Type B pancreatic cell (in vitro differentiated cells): ENCODE results near the gene SPTBN4. TPM values are rescaled to one million over a fixed set of nuclear protein-coding genes. Genes with fewer than 3 reads are reported as not detected.
A peak's percentile ranks its signal among the peaks of the same experiment; 100 is the strongest.

Experiments used
- DNase-seq: peaks from one replicate; pipeline ENCODE4 v3.0.0; 2021; ENCODE audit warnings: mixed read lengths; ENCODE audit not compliant: unreplicated experiment; ENCODE audit errors: extremely low spot score
- H3K27ac Mint-ChIP-seq: 2 replicates; pipeline ENCODE4 v1.8.0; 2021; ENCODE audit warnings: mild to moderate bottlenecking, mixed read lengths
- H3K27me3 Mint-ChIP-seq: 2 replicates; pipeline ENCODE4 v1.8.0; 2021; ENCODE audit warnings: mixed read lengths
- H3K36me3 Mint-ChIP-seq: 2 replicates; pipeline ENCODE4 v1.8.0; 2021; ENCODE audit warnings: mixed read lengths
- H3K4me1 Mint-ChIP-seq: one replicate; pipeline ENCODE4 v1.8.0; 2021; ENCODE audit warnings: mixed read lengths; ENCODE audit not compliant: unreplicated experiment
- H3K4me3 Mint-ChIP-seq: 2 replicates; pipeline ENCODE4 v1.8.0; 2021; ENCODE audit warnings: mild to moderate bottlenecking, mixed read lengths
- H3K9me3 Mint-ChIP-seq: 2 replicates; pipeline ENCODE4 v1.8.0; 2021; ENCODE audit warnings: mixed read lengths
- CTCF ChIP-seq: fragments of 200-600 bp; sonication (generic); conservative IDR thresholded peaks from 2 replicates; pipeline ENCODE4 v1.5.0; 2021; ENCODE audit warnings: antibody characterized with exemption, mild to moderate bottlenecking
- total RNA-seq: library from RNA; stranded (reverse); gene quantifications from 2 replicates; pipeline ENCODE4 v1.2.1, GENCODE V29; 2021; ENCODE audit warnings: low replicate concordance

SPTBN4 gene
- total RNA-seq, 1 donor from 2014 or later = 2.6 TPM

DNA sequence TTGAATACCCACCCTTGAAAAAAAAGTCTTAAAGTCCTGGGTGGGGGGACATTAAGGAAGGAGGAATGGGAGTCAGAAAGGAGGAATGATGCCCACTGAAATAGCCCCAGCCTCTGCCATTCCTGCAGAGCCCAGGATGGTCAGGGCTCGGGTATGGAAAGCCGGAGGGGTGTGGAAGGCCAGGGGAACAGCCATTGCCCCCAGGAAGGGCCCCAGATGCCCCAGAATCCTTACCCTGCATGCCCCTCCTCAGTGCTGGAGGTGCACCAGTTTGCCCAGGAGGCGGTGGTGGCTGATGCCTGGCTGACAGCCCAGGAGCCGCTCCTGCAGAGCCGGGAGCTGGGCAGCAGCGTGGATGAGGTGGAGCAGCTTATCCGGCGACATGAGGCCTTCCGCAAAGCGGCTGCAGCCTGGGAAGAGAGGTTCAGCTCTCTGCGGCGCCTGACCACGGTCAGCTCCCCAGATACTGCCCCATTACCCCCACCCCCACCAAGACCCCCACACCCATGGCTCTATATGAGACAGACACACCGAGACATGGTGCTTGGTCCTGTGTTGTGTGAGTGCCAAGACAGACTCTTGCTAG is 99.2 kb downstream of the SPTBN4 start:
- DNase-seq = no peak
- Mint-ChIP-seq H3K27me3 (peaks cover 86% of the 10 kb centered on the region), H3K4me3 (no peak overlapping the region), H3K4me1 (peaks cover 9% of the 10 kb centered on the region), H3K9me3 (peaks cover 4% of the 10 kb centered on the region), H3K27ac (no peak overlapping the region), H3K36me3 (peaks cover 4% of the 10 kb centered on the region)
- TF ChIP-seq CTCF = no peak

- no peak overlapping the region for H3K4me3 Mint-ChIP-seq
- DNase-seq = no peak
- peaks cover 4% of the 10 kb centered on the region for H3K36me3 Mint-ChIP-seq
- no peak for TF ChIP-seq CTCF
- peaks cover 6% of the 10 kb centered on the region for H3K9me3 Mint-ChIP-seq
- peaks cover 75% of the 10 kb centered on the region for H3K27me3 Mint-ChIP-seq
- no peak overlapping the region for H3K27ac Mint-ChIP-seq
- peaks cover 10% of the 10 kb centered on the region for H3K4me1 Mint-ChIP-seq
Measured at GRCh38 chr19:40567040-40567749, 100.4 kb downstream of the SPTBN4 start.

GRCh38 chr19:40567750-40568494 is 101.1 kb downstream of the SPTBN4 start:
- Mint-ChIP-seq H3K9me3 (peaks cover 6% of the 10 kb centered on the region), H3K27ac (no peak overlapping the region), H3K36me3 (peaks cover 4% of the 10 kb centered on the region), H3K27me3 (peaks cover 72% of the 10 kb centered on the region), H3K4me1 (peaks cover 10% of the 10 kb centered on the region), H3K4me3 (no peak overlapping the region)
- no peak for DNase-seq
- TF ChIP-seq CTCF = no peak

DNA sequence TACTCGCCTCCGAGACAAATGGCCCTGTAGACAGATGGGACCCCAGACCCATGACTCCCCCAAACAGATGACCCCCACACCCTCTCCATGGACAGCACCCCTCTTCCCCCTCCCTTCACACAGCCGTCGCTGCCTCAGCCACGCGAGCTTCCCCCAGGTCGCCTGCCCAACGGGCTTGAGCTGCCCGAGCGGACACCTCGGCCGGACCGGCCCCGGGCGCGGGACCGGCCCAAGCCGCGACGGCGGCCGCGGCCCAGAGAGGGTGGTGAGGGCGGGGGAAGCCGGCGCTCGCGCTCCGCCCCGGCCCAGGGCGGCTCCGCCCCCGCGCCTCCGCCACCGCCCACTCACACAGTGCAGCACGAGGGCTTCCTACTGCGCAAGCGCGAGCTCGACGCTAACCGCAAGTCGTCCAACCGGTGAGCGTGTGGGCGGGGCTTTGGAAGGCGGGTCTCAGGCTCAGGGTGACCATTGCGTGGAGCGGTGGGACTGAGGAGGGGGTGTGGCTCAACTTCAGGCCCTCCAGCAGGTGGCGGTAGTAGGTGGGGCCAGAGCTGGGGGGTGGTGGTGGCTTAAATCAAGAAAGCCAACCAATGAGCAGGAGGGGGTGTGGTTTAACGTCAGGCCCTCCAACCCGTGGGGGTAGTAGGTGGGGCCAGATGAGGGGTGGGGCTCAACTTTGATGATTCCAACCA is 103.7 kb downstream of the SPTBN4 start:
- H3K36me3 Mint-ChIP-seq = peaks cover 4% of the 10 kb centered on the region
- no peak for TF ChIP-seq CTCF
- peak; percentile 96 for DNase-seq
- peaks cover 6% of the 10 kb centered on the region for H3K9me3 Mint-ChIP-seq
- peak overlapping the region; percentile 74 for H3K27ac Mint-ChIP-seq
- peaks cover 51% of the 10 kb centered on the region for H3K27me3 Mint-ChIP-seq
- H3K4me3 Mint-ChIP-seq = peak overlapping the region; percentile 85
- peaks cover 10% of the 10 kb centered on the region for H3K4me1 Mint-ChIP-seq

DNA sequence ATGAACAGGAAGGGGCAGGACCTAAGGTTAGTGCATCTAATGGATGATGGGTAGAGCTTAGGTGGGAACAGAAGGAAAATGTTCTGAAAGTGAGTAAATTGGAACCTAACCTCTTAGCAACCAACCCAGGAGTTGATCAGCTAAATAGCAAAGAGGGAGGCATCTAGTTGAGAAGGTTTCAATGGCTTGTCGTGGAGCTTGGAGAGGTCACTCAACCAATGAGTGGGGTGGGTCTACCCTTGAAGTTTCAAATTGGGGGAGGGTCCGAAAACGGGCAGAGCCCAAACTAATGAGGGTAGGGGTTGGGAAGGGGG is 104.2 kb downstream of the SPTBN4 start:
- no peak for TF ChIP-seq CTCF
- peaks cover 4% of the 10 kb centered on the region for H3K36me3 Mint-ChIP-seq
- H3K27me3 Mint-ChIP-seq = peaks cover 46% of the 10 kb centered on the region
- H3K4me3 Mint-ChIP-seq = peak overlapping the region; percentile 78
- no peak for DNase-seq
- peak overlapping the region; percentile 60 for H3K27ac Mint-ChIP-seq
- peaks cover 6% of the 10 kb centered on the region for H3K9me3 Mint-ChIP-seq
- peaks cover 10% of the 10 kb centered on the region for H3K4me1 Mint-ChIP-seq
